ENCODE data around the gene KRT6B.

KRT6B gene

GRCh38 chr12:52435659-52435999, 16.3 kb downstream of the KRT6B start:
- no peak for DNase-seq

GRCh38 chr12:52434760-52435530, 17.0 kb downstream of the KRT6B start:
- DNase-seq: no peak

- DNase-seq: no peak
These were observed 17.7 kb downstream of the KRT6B start, which contains the start of gene KRT75 for GRCh38 chr12:52434081-52434733. TSS of gene KRT75 (minus strand) at chr12:52434371. CDS start at chr12:52434304, 67 bp downstream.

GRCh38 chr12:52433501-52434080, 18.4 kb downstream of the KRT6B start:
- no peak for DNase-seq

- no peak for DNase-seq
These were observed 19.3 kb downstream of the KRT6B start for GRCh38 chr12:52432559-52433207.

GRCh38 chr12:52428121-52428520, 23.8 kb downstream of the KRT6B start:
- DNase-seq: no peak

- no peak for DNase-seq
These were observed 24.9 kb downstream of the KRT6B start for GRCh38 chr12:52427083-52427482.

GRCh38 chr12:52426034-52426433, 25.9 kb downstream of the KRT6B start:
- no peak for DNase-seq

- DNase-seq: no peak
These were observed 26.5 kb downstream of the KRT6B start for GRCh38 chr12:52425466-52425865.

GRCh38 chr12:52423661-52424500, 28.1 kb downstream of the KRT6B start:
- no peak for DNase-seq

- no peak for DNase-seq
These were observed 28.9 kb downstream of the KRT6B start for GRCh38 chr12:52423035-52423434.

- no peak for DNase-seq
These were observed 32.3 kb downstream of the KRT6B start for GRCh38 chr12:52419656-52420055.

GRCh38 chr12:52418576-52419110, 33.3 kb downstream of the KRT6B start:
- no peak for DNase-seq

GRCh38 chr12:52417740-52418139, 34.2 kb downstream of the KRT6B start:
- DNase-seq: no peak

- DNase-seq: no peak
These were observed 35.2 kb downstream of the KRT6B start for GRCh38 chr12:52416795-52417194.

GRCh38 chr12:52415870-52416750, 35.8 kb downstream of the KRT6B start:
- no peak for DNase-seq

GRCh38 chr12:52414936-52415335, 37.0 kb downstream of the KRT6B start:
- no peak for DNase-seq

- no peak for DNase-seq
These were observed 38.1 kb downstream of the KRT6B start for GRCh38 chr12:52413782-52414345.

GRCh38 chr12:52413202-52413601, 38.7 kb downstream of the KRT6B start:
- DNase-seq: no peak

- no peak for DNase-seq
These were observed 40.1 kb downstream of the KRT6B start for GRCh38 chr12:52411815-52412214.

Data from activated CD4-positive, alpha-beta T cell treated with anti-CD3 and anti-CD28 coated beads, Interleukin-2, amount 50 U/mL, for 4 hours (primary cell).